Liver (tissue), 9 donors: ENCODE measurements around the gene CREB5. TPM values are rescaled to one million over a fixed set of nuclear protein-coding genes. Genes with fewer than 3 reads are reported as not detected.

Experiments used
- DNase-seq: peaks from one replicate; pipeline ENCODE4 v3.0.0-alpha.2; 2017; ENCODE audit warnings: low spot score
- H3K27ac ChIP-seq, 2 donors: one replicate each; pipeline ENCODE4 v1.7.0; 2013; ENCODE audit warnings: inconsistent platforms in 2 of 2, low read length in 2 of 2, control low read depth in 1 of 2, low read depth in 1 of 2, mild to moderate bottlenecking in 1 of 2
- H3K27me3 ChIP-seq, 4 donors: one replicate each; pipeline versions ENCODE4 v1.6.1 to v1.7.0; 2013; ENCODE audit warnings: low read length in 3 of 4, inconsistent platforms in 1 of 4, mild to moderate bottlenecking in 1 of 4, moderate library complexity in 1 of 4; ENCODE audit not compliant: control insufficient read depth in 4 of 4, insufficient read depth in 4 of 4
- H3K36me3 ChIP-seq, 4 donors: one replicate each; pipeline versions ENCODE4 v1.6.1 to v1.7.0; 2013; ENCODE audit warnings: low read length in 3 of 4, mild to moderate bottlenecking in 3 of 4, low read depth in 1 of 4, moderate library complexity in 1 of 4; ENCODE audit not compliant: control insufficient read depth in 4 of 4, insufficient read depth in 3 of 4
- H3K4me1 ChIP-seq, 4 donors: one replicate each; pipeline versions ENCODE4 v1.6.1 to v1.7.0; 2013; ENCODE audit warnings: low read length in 3 of 4, mild to moderate bottlenecking in 3 of 4, moderate library complexity in 1 of 4; ENCODE audit not compliant: control insufficient read depth in 4 of 4, insufficient read depth in 4 of 4
- H3K4me3 ChIP-seq, 3 donors: one replicate each; pipeline versions ENCODE4 v1.6.1 to v1.7.0; 2013; ENCODE audit warnings: low read length in 3 of 3, control low read depth in 1 of 3, low read depth in 1 of 3, mild to moderate bottlenecking in 1 of 3
- H3K9ac ChIP-seq, 2 donors: one replicate each; pipeline ENCODE4 v1.7.0; 2013; ENCODE audit warnings: low read length in 2 of 2, mild to moderate bottlenecking in 2 of 2, moderate library complexity in 2 of 2, control low read depth in 1 of 2, low read depth in 1 of 2
- H3K9me3 ChIP-seq, 4 donors: one replicate each; pipeline versions ENCODE4 v1.6.1 to v1.7.0; 2013; ENCODE audit warnings: low read length in 3 of 4; ENCODE audit not compliant: control insufficient read depth in 4 of 4
- EGR1 ChIP-seq, 2 donors: IDR thresholded peaks; 2 replicates each; pipeline ENCODE4 v1.6.1; 2016 to 2018; ENCODE audit warnings: antibody characterized with exemption in 2 of 2, low read depth in 2 of 2
- FOXA1 ChIP-seq: IDR thresholded peaks from 2 replicates; pipeline ENCODE4 v1.6.1; 2016; ENCODE audit warnings: antibody characterized with exemption
- FOXA2 ChIP-seq: IDR thresholded peaks from 2 replicates; pipeline ENCODE4 v1.6.1; 2016; ENCODE audit warnings: antibody characterized with exemption
- GABPA ChIP-seq, 2 donors: IDR thresholded peaks in 1 of 2; conservative IDR thresholded peaks in 1 of 2; 2 replicates each; pipeline ENCODE4 v1.6.1; 2016; ENCODE audit warnings: antibody characterized with exemption in 2 of 2, mild to moderate bottlenecking in 1 of 2, moderate library complexity in 1 of 2
- HNF4A ChIP-seq, 2 donors: conservative IDR thresholded peaks; 2 replicates each; pipeline ENCODE4 v1.6.1; 2016; ENCODE audit warnings: antibody characterized with exemption in 2 of 2, mild to moderate bottlenecking in 2 of 2
- JUND ChIP-seq, 2 donors: IDR thresholded peaks; 2 replicates each; pipeline ENCODE4 v1.6.1; 2016; ENCODE audit warnings: antibody characterized with exemption in 2 of 2
- MAX ChIP-seq: IDR thresholded peaks from 2 replicates; pipeline ENCODE4 v1.6.1; 2016; ENCODE audit warnings: antibody characterized with exemption
- NR2F2 ChIP-seq: IDR thresholded peaks from 2 replicates; pipeline ENCODE4 v1.6.1; 2016; ENCODE audit warnings: antibody characterized with exemption
- RAD21 ChIP-seq, 2 donors: IDR thresholded peaks; 2 replicates each; pipeline ENCODE4 v1.6.1; 2016; ENCODE audit warnings: antibody characterized with exemption in 2 of 2, mild to moderate bottlenecking in 2 of 2
- REST ChIP-seq: IDR thresholded peaks from 2 replicates; pipeline ENCODE4 v1.6.1; 2016; ENCODE audit warnings: antibody characterized with exemption, mild to moderate bottlenecking
- RXRA ChIP-seq, 2 donors: IDR thresholded peaks; 2 replicates each; pipeline ENCODE4 v1.6.1; 2017 to 2018; ENCODE audit warnings: antibody characterized with exemption in 2 of 2, mild to moderate bottlenecking in 1 of 2
- SP1 ChIP-seq: IDR thresholded peaks from 2 replicates; pipeline ENCODE4 v1.6.1; 2018; ENCODE audit warnings: antibody characterized with exemption, mild to moderate bottlenecking
- TAF1 ChIP-seq: conservative IDR thresholded peaks from 2 replicates; pipeline ENCODE4 v1.6.1; 2016; ENCODE audit warnings: antibody characterized with exemption, mild to moderate bottlenecking
- YY1 ChIP-seq: IDR thresholded peaks from 2 replicates; pipeline ENCODE4 v1.6.1; 2016; ENCODE audit warnings: antibody characterized with exemption, mild to moderate bottlenecking
- WGBS: extraction: QIAGEN DNeasy Blood & Tissue Kit; methylation state at CpG from one replicate; pipeline ENCODE4 v1.1.7; 2013; 5-methylcytosine and 5-hydroxymethylcytosine counted together
- polyA plus RNA-seq, 2 donors: library from polyadenylated mRNA; stranded (reverse) in 1 of 2; unstranded in 1 of 2; fragments of 200-250 nt in 1 of 2; fragments of >200 nt in 1 of 2; fragmentation: Nextera tagmentation in 1 of 2; extraction: Ambion mirVana in 1 of 2; gene quantifications; one replicate each; pipeline versions ENCODE4 v1.2.1 to v1.2.3, GENCODE V29; 2013 to 2015
- total RNA-seq, 2 donors: library from RNA; depleted of rRNA; stranded (reverse); fragments of >200 nt; gene quantifications; one replicate each; pipeline ENCODE4 v1.2.3, GENCODE V29; 2014
- TF ChIP-seq, protein P1 (sequence below): fragments of 150-350 bp; IDR thresholded peaks from 2 replicates; pipeline ENCODE4 v1.5.1; 2017; ENCODE audit warnings: improper control_type of control experiment, low read depth, low read length; ENCODE audit not compliant: missing input control
- donor health status: healthy.
- donor health status: healthy.
- donor health status: healthy.
- donor health status: healthy.
- donor health status: healthy.

The CREB5 gene
- total and polyA plus RNA-seq, 4 donors, result 0.25 to 0.92 (median 0.67) TPM

- TF ChIP-seq SP1, result no peak
- no peak for TF ChIP-seq FOXA2
- no peak for TF ChIP-seq MAX
- no peak for TF ChIP-seq EGR1 (IDR thresholded peaks at IDR 0.05; ENCODE audit: low read depth in 2 of 2)
- TF ChIP-seq HNF4A (conservative IDR thresholded peaks at IDR 0.05), result no peak
- TF ChIP-seq YY1, result no peak
- no peak for TF ChIP-seq TAF1
- no peak for TF ChIP-seq RXRA (IDR thresholded peaks at IDR 0.05)
- no peak for TF ChIP-seq FOXA1
Observed at GRCh38 chr7:28747854-28748253, 335.5 kb downstream of the CREB5 start (continued).

- WGBS, result 81% methylated on average over 4 of the region's 4 CpGs
- H3K27ac ChIP-seq, result no peak overlapping the region
- no peak overlapping the region for H3K9ac ChIP-seq
- TF ChIP-seq TAF1 (no peak), RAD21 (IDR thresholded peaks at IDR 0.05) (no peak), HNF4A (conservative IDR thresholded peaks at IDR 0.05) (no peak), NR2F2 (no peak), YY1 (no peak), FOXA2 (no peak), SP1 (no peak), REST (no peak), JUND (IDR thresholded peaks at IDR 0.05) (no peak), GABPA (IDR thresholded peaks at IDR 0.05 in 1 of 2, conservative IDR thresholded peaks at IDR 0.05 in 1 of 2) (no peak)
- TF ChIP-seq, protein P1, sequence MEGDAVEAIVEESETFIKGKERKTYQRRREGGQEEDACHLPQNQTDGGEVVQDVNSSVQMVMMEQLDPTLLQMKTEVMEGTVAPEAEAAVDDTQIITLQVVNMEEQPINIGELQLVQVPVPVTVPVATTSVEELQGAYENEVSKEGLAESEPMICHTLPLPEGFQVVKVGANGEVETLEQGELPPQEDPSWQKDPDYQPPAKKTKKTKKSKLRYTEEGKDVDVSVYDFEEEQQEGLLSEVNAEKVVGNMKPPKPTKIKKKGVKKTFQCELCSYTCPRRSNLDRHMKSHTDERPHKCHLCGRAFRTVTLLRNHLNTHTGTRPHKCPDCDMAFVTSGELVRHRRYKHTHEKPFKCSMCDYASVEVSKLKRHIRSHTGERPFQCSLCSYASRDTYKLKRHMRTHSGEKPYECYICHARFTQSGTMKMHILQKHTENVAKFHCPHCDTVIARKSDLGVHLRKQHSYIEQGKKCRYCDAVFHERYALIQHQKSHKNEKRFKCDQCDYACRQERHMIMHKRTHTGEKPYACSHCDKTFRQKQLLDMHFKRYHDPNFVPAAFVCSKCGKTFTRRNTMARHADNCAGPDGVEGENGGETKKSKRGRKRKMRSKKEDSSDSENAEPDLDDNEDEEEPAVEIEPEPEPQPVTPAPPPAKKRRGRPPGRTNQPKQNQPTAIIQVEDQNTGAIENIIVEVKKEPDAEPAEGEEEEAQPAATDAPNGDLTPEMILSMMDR, result no peak
- no peaks in the 10 kb centered on the region for H3K36me3 ChIP-seq
- H3K9me3 ChIP-seq, result no peaks in the 10 kb centered on the region
- no peaks in the 10 kb centered on the region for H3K27me3 ChIP-seq
- no peak overlapping the region for H3K4me3 ChIP-seq
- H3K4me1 ChIP-seq, result no peaks in the 10 kb centered on the region
- no peak for DNase-seq
Observed at GRCh38 chr7:28748346-28748745, 336.0 kb downstream of the CREB5 start.

- Histone ChIP-seq H3K4me3 (no peak overlapping the region), H3K4me1 (no peaks in the 10 kb centered on the region), H3K9ac (no peak overlapping the region), H3K36me3 (no peaks in the 10 kb centered on the region), H3K9me3 (no peaks in the 10 kb centered on the region), H3K27ac (no peak overlapping the region), H3K27me3 (no peaks in the 10 kb centered on the region)
- no peak for TF ChIP-seq JUND (IDR thresholded peaks at IDR 0.05)
- WGBS, result 81% methylated on average over 5 of the region's 5 CpGs
- no peak for DNase-seq
Observed at GRCh38 chr7:28748933-28749584, 336.7 kb downstream of the CREB5 start.
